Glutamatergic neuron (in vitro differentiated cells): ENCODE measurements around the gene TOX2. TPM values are rescaled to one million over a fixed set of nuclear protein-coding genes. Genes with fewer than 3 reads are reported as not detected.

Experiments
- DNase-seq: peaks from one replicate; pipeline ENCODE4 v3.0.0; 2022
- H3K27ac Mint-ChIP-seq: one replicate; pipeline ENCODE4 v1.8.0; 2020; ENCODE audit warnings: mild to moderate bottlenecking, mixed read lengths, inconsistent platforms; ENCODE audit not compliant: unreplicated experiment
- H3K27me3 Mint-ChIP-seq: one replicate; pipeline ENCODE4 v1.8.0; 2020; ENCODE audit warnings: mild to moderate bottlenecking, moderate library complexity, mixed read lengths, inconsistent platforms; ENCODE audit not compliant: unreplicated experiment
- H3K36me3 Mint-ChIP-seq: one replicate; pipeline ENCODE4 v1.8.0; 2020; ENCODE audit warnings: mild to moderate bottlenecking, mixed read lengths, inconsistent platforms; ENCODE audit not compliant: unreplicated experiment
- H3K4me1 Mint-ChIP-seq: one replicate; pipeline ENCODE4 v1.8.0; 2020; ENCODE audit warnings: mild to moderate bottlenecking, low read depth, mixed read lengths, inconsistent platforms; ENCODE audit not compliant: unreplicated experiment
- H3K4me3 Mint-ChIP-seq: one replicate; pipeline ENCODE4 v1.8.0; 2020; ENCODE audit warnings: mild to moderate bottlenecking, mixed read lengths, inconsistent platforms; ENCODE audit not compliant: unreplicated experiment
- H3K9me3 Mint-ChIP-seq: one replicate; pipeline ENCODE4 v1.8.0; 2020; ENCODE audit warnings: mild to moderate bottlenecking, moderate library complexity, mixed read lengths, inconsistent platforms; ENCODE audit not compliant: unreplicated experiment
- total RNA-seq: library from RNA; stranded (reverse); fragmentation: NEBNext Ultra II Directional; extraction: Animal tissue kit (Norgen Biotek cat#: 25700); gene quantifications from one replicate; pipeline ENCODE4 v1.2.1, GENCODE V29; 2021; ENCODE audit not compliant: unreplicated experiment
- TF ChIP-seq, protein P1 (sequence below): fragments of 200-600 bp; sonication (generic); IDR thresholded peaks from one replicate; pipeline ENCODE4 v1.5.0; 2021; ENCODE audit not compliant: partially characterized antibody, unreplicated experiment

Gene TOX2
- total RNA-seq, 1 donor from 2014 or later: 11.0 TPM

DNA sequence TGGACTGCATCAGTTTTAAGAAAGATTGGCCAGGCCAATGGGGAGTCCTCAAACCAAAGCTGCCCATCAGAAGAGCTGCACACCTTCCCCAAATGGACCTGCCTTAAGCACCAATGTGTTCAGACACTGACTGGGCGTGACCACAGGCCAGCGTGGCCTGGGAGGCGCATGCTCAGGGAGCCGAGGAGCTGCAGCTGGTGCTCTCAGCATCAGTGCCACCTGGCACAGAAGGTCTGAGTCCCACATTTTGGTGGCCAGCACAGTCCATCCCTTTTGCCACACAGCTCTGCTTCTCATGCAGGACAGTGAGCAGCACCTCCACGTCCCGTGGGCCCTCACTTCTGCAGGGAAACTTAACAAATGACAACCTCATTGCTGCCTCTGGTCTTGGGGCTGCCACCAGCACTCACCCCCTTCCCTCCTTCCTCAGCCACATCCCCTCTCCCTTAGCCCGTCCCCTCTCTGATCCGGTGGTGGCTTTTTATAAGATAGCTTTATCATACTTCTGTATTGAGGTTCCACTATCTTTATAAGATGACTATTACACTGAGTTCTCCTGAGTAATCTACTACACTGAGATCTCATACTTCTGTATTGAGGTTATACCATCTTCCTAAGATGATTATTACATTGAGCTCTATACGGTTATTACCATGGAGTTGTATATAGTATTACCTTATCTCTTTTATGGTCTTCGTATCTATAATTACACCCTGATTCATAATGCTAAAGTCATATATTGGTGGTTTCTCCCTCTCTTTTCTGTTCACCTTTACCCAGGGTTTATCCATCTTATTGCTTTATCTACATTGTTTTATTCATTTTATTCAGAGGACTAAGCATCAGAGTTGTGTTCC is 109.1 kb downstream of the TOX2 start:
- Mint-ChIP-seq H3K27me3 (peaks cover 10% of the 10 kb centered on the region), H3K4me3 (no peak overlapping the region), H3K9me3 (peaks cover under 1% of the 10 kb centered on the region), H3K36me3 (no peaks in the 10 kb centered on the region), H3K27ac (no peak overlapping the region), H3K4me1 (peaks cover 2% of the 10 kb centered on the region)
- no peak for DNase-seq
- TF ChIP-seq, protein P1, sequence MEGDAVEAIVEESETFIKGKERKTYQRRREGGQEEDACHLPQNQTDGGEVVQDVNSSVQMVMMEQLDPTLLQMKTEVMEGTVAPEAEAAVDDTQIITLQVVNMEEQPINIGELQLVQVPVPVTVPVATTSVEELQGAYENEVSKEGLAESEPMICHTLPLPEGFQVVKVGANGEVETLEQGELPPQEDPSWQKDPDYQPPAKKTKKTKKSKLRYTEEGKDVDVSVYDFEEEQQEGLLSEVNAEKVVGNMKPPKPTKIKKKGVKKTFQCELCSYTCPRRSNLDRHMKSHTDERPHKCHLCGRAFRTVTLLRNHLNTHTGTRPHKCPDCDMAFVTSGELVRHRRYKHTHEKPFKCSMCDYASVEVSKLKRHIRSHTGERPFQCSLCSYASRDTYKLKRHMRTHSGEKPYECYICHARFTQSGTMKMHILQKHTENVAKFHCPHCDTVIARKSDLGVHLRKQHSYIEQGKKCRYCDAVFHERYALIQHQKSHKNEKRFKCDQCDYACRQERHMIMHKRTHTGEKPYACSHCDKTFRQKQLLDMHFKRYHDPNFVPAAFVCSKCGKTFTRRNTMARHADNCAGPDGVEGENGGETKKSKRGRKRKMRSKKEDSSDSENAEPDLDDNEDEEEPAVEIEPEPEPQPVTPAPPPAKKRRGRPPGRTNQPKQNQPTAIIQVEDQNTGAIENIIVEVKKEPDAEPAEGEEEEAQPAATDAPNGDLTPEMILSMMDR: no peak

DNA sequence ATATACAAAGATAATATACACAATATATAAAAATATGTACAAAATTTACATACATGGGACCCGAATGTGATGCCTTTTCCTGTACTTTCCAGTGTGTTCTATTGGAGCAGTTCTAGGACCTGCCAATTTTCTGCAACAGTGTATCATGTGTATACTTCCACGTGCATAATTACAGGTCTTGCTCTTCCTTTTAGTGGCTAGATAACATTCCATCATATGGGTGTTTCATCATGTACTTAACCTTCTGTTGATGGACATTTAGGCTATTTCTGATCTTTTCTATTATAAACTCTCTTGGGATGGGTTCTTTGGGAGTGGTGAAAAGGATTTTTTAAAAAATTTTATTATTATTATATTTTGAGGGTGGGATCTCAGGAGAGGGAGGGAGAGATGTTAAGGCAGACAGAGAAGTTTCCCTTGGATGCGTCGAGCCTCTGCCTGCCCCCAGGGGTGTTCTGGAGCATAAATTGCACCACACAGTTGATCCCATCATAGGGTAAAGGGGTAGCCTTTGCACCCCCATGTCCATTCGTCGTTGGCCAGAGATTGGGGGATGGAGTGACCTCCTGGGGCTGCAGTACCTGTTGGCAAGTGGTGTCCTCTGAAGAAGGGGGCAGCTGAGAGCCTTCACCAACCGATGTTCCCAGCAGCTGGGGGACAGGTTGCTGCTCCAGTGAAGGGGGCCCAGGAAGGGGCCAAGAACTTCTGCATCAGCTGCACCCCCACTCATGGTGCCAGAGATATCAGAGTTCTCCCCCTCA is 110.3 kb downstream of the TOX2 start:
- TF ChIP-seq, protein P1: no peak
- no peak overlapping the region for H3K27ac Mint-ChIP-seq
- peaks cover 4% of the 10 kb centered on the region for H3K4me1 Mint-ChIP-seq
- DNase-seq: no peak
- peaks cover 5% of the 10 kb centered on the region for H3K9me3 Mint-ChIP-seq
- H3K4me3 Mint-ChIP-seq: no peak overlapping the region
- H3K27me3 Mint-ChIP-seq: peaks cover 15% of the 10 kb centered on the region
- peaks cover 4% of the 10 kb centered on the region for H3K36me3 Mint-ChIP-seq

DNA sequence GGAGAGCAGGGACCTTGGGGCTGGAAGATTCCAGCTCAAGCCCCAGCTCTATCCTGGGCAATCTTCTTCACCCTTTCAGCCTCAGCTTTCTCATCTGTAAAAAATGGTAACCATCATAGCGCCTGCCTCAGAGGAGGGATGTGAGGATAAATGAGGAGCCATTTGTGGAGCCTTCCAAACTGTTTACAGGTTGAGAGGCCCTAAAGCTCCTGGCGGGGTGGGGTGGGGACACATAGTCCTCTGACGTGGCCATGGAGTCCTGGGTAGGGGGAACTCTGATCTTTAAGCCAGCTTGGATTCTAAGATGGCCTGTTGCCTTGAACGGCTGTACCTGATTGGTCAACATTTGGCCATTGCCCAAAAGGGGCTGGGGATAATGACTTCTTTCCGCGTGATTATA is 111.1 kb downstream of the TOX2 start:
- Mint-ChIP-seq H3K4me3 (no peak overlapping the region), H3K36me3 (peaks cover 10% of the 10 kb centered on the region), H3K9me3 (peaks cover 8% of the 10 kb centered on the region), H3K27me3 (peaks cover 18% of the 10 kb centered on the region), H3K27ac (no peak overlapping the region), H3K4me1 (peaks cover 4% of the 10 kb centered on the region)
- TF ChIP-seq, protein P1: no peak
- no peak for DNase-seq

DNA sequence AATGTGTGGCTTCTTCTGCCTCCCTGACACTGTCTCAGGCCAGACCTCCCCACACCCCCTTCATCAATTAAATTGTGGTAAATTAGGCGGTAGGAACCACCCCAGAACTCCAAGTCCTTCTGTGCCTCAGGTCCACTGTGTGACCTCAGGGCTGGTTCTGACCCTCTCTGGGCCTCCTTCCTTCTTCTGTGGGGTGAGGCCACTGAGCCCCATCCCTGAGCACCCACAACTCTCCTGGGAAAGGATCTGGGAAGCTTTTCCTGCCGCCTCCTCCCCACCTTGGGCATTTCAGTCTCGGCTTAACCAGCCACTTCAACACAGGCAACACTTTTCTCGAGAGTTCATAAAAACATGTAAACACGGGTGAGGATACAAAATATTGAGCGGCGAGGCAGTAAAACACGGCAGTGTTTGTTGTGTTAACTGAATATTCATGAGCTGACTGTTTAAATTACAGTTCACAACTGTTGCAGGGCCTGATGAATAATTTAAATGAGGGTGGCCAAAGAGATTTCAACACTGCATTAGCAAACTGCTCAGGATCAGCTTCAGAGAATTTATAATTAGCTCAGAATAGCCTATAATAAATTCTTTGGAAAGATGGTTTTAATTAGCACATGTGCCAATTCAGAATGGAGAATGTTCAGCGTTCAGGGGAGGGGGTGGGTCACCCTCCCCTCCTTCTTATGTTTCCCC is 112.1 kb downstream of the TOX2 start:
- Mint-ChIP-seq H3K9me3 (peaks cover 8% of the 10 kb centered on the region), H3K27me3 (peaks cover 13% of the 10 kb centered on the region)

More for the DNA sequence above, 112.1 kb downstream of the TOX2 start:
- Mint-ChIP-seq H3K4me1 (peaks cover 4% of the 10 kb centered on the region), H3K36me3 (peaks cover 11% of the 10 kb centered on the region), H3K4me3 (no peak overlapping the region), H3K27ac (no peak overlapping the region)
- DNase-seq: no peak
- TF ChIP-seq, protein P1: no peak
